ENCODE results near the gene PIK3R1.

Gene PIK3R1

DNA sequence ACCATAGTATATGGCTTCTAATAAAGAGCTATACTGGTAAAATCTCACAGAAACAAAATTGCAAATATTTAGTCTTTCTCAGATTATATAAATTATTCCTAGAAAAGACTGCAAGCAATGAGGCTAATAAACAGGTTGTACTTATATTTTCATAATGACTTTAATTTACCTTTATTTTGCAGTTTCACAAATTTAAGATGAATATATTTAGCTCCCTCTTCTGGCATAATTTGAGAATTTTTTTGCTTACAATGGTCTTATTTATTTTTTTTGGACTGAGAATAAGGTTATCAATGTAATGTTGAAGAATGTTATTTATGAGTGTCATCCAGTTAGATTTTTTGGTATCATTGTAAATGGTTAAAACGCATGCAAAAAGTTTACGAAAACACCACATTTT is 56.7 kb downstream of the PIK3R1 start:
- no peaks in the 10 kb centered on the region for H3K9me3 ChIP-seq (ENCODE audit: control insufficient read depth, low read length)
- peaks cover 88% of the 10 kb centered on the region for H3K4me1 ChIP-seq (ENCODE audit: control insufficient read depth, insufficient read depth, low read length)
- no peak overlapping the region for H3K4me3 ChIP-seq (ENCODE audit: low read length)
- DNase-seq (ENCODE audit: low read depth), result peak; percentile 57
- peak overlapping the region; percentile 57 for H3K9ac ChIP-seq (ENCODE audit: low read length)
- H3K27me3 ChIP-seq (replicated peaks; ENCODE audit: control insufficient read depth, insufficient read depth, low read length), result no peaks in the 10 kb centered on the region
- peaks cover 43% of the 10 kb centered on the region for H3K36me3 ChIP-seq (ENCODE audit: control insufficient read depth, insufficient read depth, low read length, severe bottlenecking)

DNA sequence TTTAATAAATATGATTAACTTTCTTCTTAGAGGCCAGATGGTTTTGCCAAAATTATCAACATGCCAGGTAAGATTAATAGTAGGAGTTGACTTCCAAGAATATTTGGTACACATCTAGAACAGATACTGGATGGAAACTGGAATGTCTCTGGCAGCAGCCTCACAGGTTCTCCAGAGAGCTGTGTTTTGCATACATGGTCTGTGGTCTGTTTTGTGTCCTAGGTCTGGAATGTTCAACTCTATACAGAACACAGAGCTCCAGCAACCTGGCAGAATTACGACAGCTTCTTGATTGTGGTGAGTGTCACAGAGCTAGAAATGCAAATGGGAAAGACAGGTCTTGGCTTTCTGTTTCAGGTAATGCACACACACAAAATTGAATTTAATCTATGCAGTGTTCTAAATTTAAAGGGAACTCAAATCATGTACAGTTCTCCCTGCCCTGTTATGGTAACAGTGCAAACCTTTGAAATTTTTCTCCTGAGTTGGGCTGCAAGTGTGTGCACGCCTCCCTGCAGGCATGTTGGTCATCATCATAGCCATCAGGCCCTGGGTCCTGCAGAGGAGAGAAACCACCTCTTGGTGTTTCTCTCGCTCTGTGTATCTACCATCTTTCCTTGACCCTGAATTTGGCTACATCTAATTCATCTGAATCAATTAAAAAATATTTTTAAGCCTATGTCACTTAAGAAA is 58.3 kb downstream of the PIK3R1 start:
- H3K4me3 ChIP-seq (ENCODE audit: low read length), result no peak overlapping the region
- no peaks in the 10 kb centered on the region for H3K9me3 ChIP-seq (ENCODE audit: control insufficient read depth, low read length)
- H3K36me3 ChIP-seq (ENCODE audit: control insufficient read depth, insufficient read depth, low read length, severe bottlenecking), result peaks cover 58% of the 10 kb centered on the region
- H3K4me1 ChIP-seq (ENCODE audit: control insufficient read depth, insufficient read depth, low read length), result peaks cover 72% of the 10 kb centered on the region
- no peak for DNase-seq (ENCODE audit: low read depth)
- peak overlapping the region; percentile 47 for H3K9ac ChIP-seq (ENCODE audit: low read length)
- no peaks in the 10 kb centered on the region for H3K27me3 ChIP-seq (replicated peaks; ENCODE audit: control insufficient read depth, insufficient read depth, low read length)

DNA sequence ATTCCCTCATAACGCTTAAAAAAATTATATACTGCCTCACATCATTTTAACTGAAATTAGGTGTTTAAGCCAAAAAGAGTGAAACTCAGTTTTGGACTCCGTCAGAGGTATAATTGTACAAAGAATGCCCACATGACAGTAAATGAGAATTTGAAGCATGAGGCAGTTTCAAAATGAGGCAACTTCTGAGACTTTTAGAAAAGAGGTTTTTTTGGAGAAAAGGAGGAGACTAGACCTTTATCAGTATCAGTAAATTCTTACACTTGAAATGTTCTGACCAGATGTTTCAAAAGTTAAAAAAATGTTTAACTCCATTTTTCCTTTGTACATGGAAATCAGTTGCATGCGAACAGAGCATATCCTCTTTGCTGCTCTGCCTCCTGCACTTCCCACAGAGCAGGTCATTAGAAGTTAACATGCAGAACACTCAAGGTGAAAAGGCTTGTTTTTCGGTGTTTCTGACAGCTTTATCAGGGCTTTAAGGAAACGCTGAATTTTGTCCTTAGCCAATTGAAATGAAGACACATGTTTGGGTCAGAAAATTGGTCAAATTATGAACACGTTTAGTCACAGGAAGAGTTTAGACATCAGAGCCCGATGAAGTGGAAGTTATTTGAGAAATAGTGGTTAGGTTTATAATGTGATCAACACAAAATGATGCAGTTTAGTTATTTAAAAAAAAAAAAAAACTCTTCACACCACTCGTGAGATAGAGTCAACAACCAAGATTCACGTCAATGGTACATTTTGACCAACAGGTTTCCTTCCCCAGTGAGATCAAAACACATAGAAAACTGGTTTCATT is 59.5 kb downstream of the PIK3R1 start:
- H3K4me1 ChIP-seq (ENCODE audit: control insufficient read depth, insufficient read depth, low read length), result peaks cover 60% of the 10 kb centered on the region
- no peak for DNase-seq (ENCODE audit: low read depth)
- peak overlapping the region; percentile 47 for H3K9ac ChIP-seq (ENCODE audit: low read length)
- H3K27me3 ChIP-seq (replicated peaks; ENCODE audit: control insufficient read depth, insufficient read depth, low read length), result no peaks in the 10 kb centered on the region
- H3K9me3 ChIP-seq (ENCODE audit: control insufficient read depth, low read length), result no peaks in the 10 kb centered on the region
- H3K4me3 ChIP-seq (ENCODE audit: low read length), result no peak overlapping the region
- peaks cover 70% of the 10 kb centered on the region for H3K36me3 ChIP-seq (ENCODE audit: control insufficient read depth, insufficient read depth, low read length, severe bottlenecking)

DNA sequence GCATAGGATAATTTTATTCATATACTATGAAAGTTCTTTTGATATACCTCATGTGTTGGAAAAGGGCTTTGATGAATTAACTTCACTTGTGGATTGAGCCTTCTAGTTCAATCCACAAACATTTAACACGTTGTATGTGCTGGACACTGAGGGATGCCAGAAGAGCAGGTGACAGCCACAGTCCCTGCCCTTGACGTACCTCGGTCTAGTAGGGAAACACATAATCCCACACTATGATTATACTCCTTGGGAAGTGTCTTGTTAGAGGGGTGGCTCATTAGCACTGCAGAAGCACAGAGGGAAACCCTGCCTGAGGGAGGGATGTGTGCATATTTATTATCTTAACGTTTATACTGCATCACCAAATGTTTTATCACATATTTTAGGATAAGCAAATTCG is 61.2 kb downstream of the PIK3R1 start:
- Histone ChIP-seq H3K36me3 (ENCODE audit: control insufficient read depth, insufficient read depth, low read length, severe bottlenecking) (peaks cover 87% of the 10 kb centered on the region), H3K4me1 (ENCODE audit: control insufficient read depth, insufficient read depth, low read length) (peaks cover 43% of the 10 kb centered on the region)

DNA sequence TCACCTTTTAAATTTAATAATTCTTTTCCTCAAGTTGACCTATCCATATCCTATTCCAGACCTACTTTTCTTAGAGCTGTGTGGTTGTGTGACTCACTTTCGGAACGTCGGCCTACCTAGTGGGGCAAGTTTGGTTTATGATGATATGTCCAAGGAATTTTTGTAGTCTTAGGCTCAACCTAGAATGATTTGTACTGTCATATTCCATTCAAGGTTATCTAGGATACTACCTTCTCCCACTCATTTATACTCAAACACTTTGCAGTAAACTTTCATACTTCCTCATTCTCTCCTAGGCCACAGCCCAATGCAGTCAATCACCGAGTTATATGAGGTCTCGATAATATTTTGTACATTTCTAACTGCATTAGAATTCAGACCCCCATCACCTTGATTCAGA is 61.9 kb downstream of the PIK3R1 start:
- Histone ChIP-seq H3K9ac (ENCODE audit: low read length) (no peak overlapping the region), H3K27me3 (replicated peaks; ENCODE audit: control insufficient read depth, insufficient read depth, low read length) (no peaks in the 10 kb centered on the region), H3K9me3 (ENCODE audit: control insufficient read depth, low read length) (no peaks in the 10 kb centered on the region), H3K4me1 (ENCODE audit: control insufficient read depth, insufficient read depth, low read length) (peaks cover 37% of the 10 kb centered on the region), H3K36me3 (ENCODE audit: control insufficient read depth, insufficient read depth, low read length, severe bottlenecking) (peaks cover 94% of the 10 kb centered on the region), H3K4me3 (ENCODE audit: low read length) (no peak overlapping the region)
- DNase-seq (ENCODE audit: low read depth), result no peak

More for the DNA sequence above, 61.2 kb downstream of the PIK3R1 start:
- Histone ChIP-seq H3K27me3 (replicated peaks; ENCODE audit: control insufficient read depth, insufficient read depth, low read length) (no peaks in the 10 kb centered on the region), H3K4me3 (ENCODE audit: low read length) (no peak overlapping the region), H3K9me3 (ENCODE audit: control insufficient read depth, low read length) (no peaks in the 10 kb centered on the region), H3K9ac (ENCODE audit: low read length) (no peak overlapping the region)
- DNase-seq (ENCODE audit: low read depth), result no peak

DNA sequence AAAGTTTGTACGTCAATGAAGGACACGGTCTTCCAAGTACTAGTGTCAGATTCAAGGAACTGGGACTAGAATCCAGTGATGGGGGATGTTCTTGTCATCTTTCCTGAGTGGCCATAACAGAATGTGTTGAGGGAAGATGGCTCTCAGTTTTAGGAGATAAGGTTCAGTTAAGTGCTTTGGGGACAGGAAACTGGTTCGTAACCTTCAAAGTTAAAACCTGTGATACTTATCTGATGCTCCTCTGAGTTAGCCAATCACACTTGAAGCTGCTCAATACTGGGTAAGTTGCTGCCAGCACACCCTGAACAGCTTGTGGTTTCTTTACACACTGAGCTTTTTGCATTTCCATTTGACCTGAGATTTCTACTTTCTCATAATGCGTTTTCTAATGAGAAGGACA is 64.4 kb downstream of the PIK3R1 start:
- H3K4me3 ChIP-seq (ENCODE audit: low read length), result no peak overlapping the region
- H3K4me1 ChIP-seq (ENCODE audit: control insufficient read depth, insufficient read depth, low read length), result peaks cover 12% of the 10 kb centered on the region
- H3K36me3 ChIP-seq (ENCODE audit: control insufficient read depth, insufficient read depth, low read length, severe bottlenecking), result peaks cover 99% of the 10 kb centered on the region
- no peak for DNase-seq (ENCODE audit: low read depth)
- H3K9me3 ChIP-seq (ENCODE audit: control insufficient read depth, low read length), result no peaks in the 10 kb centered on the region
- no peaks in the 10 kb centered on the region for H3K27me3 ChIP-seq (replicated peaks; ENCODE audit: control insufficient read depth, insufficient read depth, low read length)
- H3K9ac ChIP-seq (ENCODE audit: low read length), result no peak overlapping the region

DNA sequence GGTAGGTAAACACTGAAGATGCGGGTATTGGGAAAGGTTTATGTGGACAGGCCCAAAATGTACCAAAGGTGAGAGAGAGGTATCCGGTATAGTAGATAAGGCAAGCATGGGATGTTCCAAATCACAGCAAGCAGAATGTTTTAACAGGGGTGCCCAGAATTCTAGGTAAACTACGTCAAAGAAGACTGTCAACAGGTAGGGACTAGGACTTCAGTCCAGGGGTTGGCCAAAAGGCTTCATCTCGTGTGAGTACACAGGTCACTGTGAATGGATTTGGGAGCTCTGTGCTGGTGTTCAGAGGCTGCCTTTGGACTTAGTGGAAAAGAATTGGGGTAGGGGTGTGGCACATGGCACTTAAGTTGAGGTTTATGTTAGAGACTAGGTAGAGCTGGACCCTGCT is 66.4 kb downstream of the PIK3R1 start:
- no peak overlapping the region for H3K4me3 ChIP-seq (ENCODE audit: low read length)

DNA sequence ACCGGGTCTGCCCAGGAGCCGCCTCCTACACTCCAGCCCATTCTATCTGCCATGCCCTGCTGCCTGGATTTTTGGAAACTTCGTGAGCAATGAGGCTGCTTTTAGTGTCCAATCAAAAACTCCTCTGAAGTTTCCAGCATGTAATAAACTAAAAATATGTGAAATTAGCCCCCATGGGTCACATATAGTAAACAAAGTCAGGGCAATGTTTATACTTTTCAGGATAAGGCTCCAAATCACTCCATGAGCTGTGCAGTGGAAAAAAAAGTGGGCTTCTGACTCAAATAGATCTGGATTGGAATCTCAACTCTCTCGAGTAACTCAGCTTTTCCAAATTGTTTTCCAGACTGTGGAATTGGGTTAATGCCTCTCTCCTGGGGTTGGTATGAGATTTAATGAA is 68.2 kb downstream of the PIK3R1 start:
- H3K9ac ChIP-seq (ENCODE audit: low read length), result no peak overlapping the region
- H3K36me3 ChIP-seq (ENCODE audit: control insufficient read depth, insufficient read depth, low read length, severe bottlenecking), result peaks cover 80% of the 10 kb centered on the region
- H3K4me3 ChIP-seq (ENCODE audit: low read length), result no peak overlapping the region
- H3K9me3 ChIP-seq (ENCODE audit: control insufficient read depth, low read length), result no peaks in the 10 kb centered on the region
- DNase-seq (ENCODE audit: low read depth), result no peak
- H3K4me1 ChIP-seq (ENCODE audit: control insufficient read depth, insufficient read depth, low read length), result peaks cover 34% of the 10 kb centered on the region
- H3K27me3 ChIP-seq (replicated peaks; ENCODE audit: control insufficient read depth, insufficient read depth, low read length), result no peaks in the 10 kb centered on the region

More for the DNA sequence above, 66.4 kb downstream of the PIK3R1 start:
- H3K27me3 ChIP-seq (replicated peaks; ENCODE audit: control insufficient read depth, insufficient read depth, low read length), result no peaks in the 10 kb centered on the region
- H3K36me3 ChIP-seq (ENCODE audit: control insufficient read depth, insufficient read depth, low read length, severe bottlenecking), result peaks cover 92% of the 10 kb centered on the region
- no peak for DNase-seq (ENCODE audit: low read depth)
- H3K4me1 ChIP-seq (ENCODE audit: control insufficient read depth, insufficient read depth, low read length), result peaks cover 20% of the 10 kb centered on the region
- no peaks in the 10 kb centered on the region for H3K9me3 ChIP-seq (ENCODE audit: control insufficient read depth, low read length)
- H3K9ac ChIP-seq (ENCODE audit: low read length), result no peak overlapping the region

DNA sequence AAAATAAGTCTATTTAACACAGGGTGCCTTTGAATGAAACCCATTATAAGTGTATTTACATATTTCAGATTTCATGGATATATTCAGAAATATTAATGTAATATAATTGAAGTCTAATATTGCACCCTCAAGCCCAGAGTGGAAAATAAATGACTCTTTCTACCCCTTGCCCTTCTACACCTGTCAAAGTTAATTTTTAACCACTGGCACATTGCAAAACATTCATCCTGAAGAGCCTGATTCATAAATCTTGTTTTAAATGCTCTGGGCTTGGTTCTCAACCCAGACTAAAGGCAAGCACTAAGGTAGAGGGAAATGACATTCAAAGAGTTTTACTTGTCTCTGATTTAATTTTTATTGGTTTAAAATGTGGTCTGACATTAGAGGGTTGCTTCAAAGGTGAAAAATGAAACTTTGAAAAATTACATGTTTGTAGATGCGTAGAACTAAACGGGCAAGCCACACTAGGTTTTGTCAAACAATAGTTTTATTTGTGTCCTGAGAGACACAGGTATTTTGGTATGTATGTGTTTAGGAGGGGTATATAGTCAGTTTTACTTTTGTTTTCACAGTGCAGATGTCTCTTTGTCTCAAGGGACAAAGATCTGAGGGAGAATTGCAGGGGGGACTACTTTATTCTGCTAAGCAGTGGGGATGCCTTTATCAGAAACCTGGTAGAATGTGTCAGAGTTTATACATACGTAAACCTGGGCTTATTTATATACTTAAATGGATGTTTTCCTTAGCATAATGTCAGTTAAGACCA is 69.7 kb downstream of the PIK3R1 start:
- H3K9ac ChIP-seq (ENCODE audit: low read length), result peak overlapping the region; percentile 86
- peaks cover 49% of the 10 kb centered on the region for H3K4me1 ChIP-seq (ENCODE audit: control insufficient read depth, insufficient read depth, low read length)
- no peaks in the 10 kb centered on the region for H3K27me3 ChIP-seq (replicated peaks; ENCODE audit: control insufficient read depth, insufficient read depth, low read length)
- no peak overlapping the region for H3K4me3 ChIP-seq (ENCODE audit: low read length)
- no peak for DNase-seq (ENCODE audit: low read depth)
- peaks cover 67% of the 10 kb centered on the region for H3K36me3 ChIP-seq (ENCODE audit: control insufficient read depth, insufficient read depth, low read length, severe bottlenecking)
- H3K9me3 ChIP-seq (ENCODE audit: control insufficient read depth, low read length), result no peaks in the 10 kb centered on the region

DNA sequence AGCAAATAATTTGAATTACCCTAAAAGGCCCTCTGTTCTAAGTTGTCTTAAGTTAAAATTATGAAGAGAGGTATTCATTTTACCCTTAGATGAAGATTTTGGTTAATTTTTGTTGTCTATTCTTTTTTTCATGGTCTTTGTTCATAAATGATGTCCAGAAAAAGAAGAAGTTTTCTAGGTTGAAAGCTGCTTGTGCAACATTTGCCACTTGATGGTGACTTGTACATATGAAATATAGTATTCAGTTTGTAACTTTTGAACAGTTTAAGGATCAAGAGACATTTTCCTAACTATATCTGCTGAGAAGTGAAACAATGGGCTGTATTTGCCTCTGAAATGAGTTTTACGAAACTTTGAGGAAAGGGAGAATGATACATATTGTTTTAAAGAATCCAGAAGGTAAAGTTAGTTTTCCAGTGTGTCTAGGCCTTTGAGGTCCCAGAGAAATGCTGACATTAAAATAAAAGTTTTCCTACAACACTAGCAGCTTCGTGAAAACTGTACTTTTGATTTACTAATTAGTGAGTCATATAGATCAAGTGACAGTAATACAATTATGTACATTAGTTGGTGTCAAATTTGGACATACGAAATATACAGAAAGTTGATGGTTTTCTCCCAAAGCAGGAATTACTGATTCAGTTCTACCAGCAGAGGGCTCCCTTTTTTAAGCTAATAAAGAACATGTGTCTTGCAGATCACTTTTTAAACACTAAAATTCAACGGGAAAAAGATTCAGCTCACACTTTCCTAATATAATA is 70.5 kb downstream of the PIK3R1 start:
- DNase-seq (ENCODE audit: low read depth), result peak; percentile 91
- Histone ChIP-seq H3K9me3 (ENCODE audit: control insufficient read depth, low read length) (no peaks in the 10 kb centered on the region), H3K4me3 (ENCODE audit: low read length) (no peak overlapping the region), H3K4me1 (ENCODE audit: control insufficient read depth, insufficient read depth, low read length) (peaks cover 56% of the 10 kb centered on the region), H3K9ac (ENCODE audit: low read length) (peak overlapping the region; percentile 86), H3K27me3 (replicated peaks; ENCODE audit: control insufficient read depth, insufficient read depth, low read length) (no peaks in the 10 kb centered on the region), H3K36me3 (ENCODE audit: control insufficient read depth, insufficient read depth, low read length, severe bottlenecking) (peaks cover 64% of the 10 kb centered on the region)

DNA sequence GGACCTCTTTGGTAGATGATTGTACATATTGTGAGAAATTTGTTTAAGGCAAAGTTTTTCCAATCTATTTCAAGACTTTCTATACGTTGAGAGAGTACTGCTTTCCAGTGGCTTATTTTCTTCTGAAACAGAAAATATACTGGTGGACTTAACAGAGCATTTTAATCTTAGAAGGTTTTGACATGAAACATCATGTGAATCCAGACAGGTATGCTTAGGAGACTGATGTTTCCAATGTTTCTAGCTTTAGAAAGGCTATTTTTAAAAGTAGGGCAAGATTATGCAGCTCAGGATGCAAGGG is 71.0 kb downstream of the PIK3R1 start:
- no peaks in the 10 kb centered on the region for H3K27me3 ChIP-seq (replicated peaks; ENCODE audit: control insufficient read depth, insufficient read depth, low read length)
- peak overlapping the region; percentile 86 for H3K9ac ChIP-seq (ENCODE audit: low read length)
- H3K36me3 ChIP-seq (ENCODE audit: control insufficient read depth, insufficient read depth, low read length, severe bottlenecking), result peaks cover 59% of the 10 kb centered on the region
- H3K4me1 ChIP-seq (ENCODE audit: control insufficient read depth, insufficient read depth, low read length), result peaks cover 62% of the 10 kb centered on the region
- peak overlapping the region; percentile 8 for H3K4me3 ChIP-seq (ENCODE audit: low read length)
- DNase-seq (ENCODE audit: low read depth), result no peak
- H3K9me3 ChIP-seq (ENCODE audit: control insufficient read depth, low read length), result no peaks in the 10 kb centered on the region

Measured in adipocyte (in vitro differentiated cells).